H1 (cell line): ENCODE results near the gene WDFY3. TPM values are rescaled to one million over a fixed set of nuclear protein-coding genes. Genes with fewer than 3 reads are reported as not detected.

Source experiments
- BACH1 ChIP-seq: IDR thresholded peaks from 2 replicates; pipeline ENCODE4 v1.6.1; 2012; ENCODE audit warnings: low read length, improper control_type of control experiment
- JUN ChIP-seq: IDR thresholded peaks from 2 replicates; pipeline ENCODE4 v1.6.1; 2011; ENCODE audit warnings: low read depth, mild to moderate bottlenecking, improper control_type of control experiment, low read length
- polyA plus RNA-seq, 7 experiments: library from polyadenylated mRNA; depleted of rRNA in 3 of 7; stranded (reverse) in 5 of 7; unstranded in 2 of 7; fragments of >200 nt in 5 of 7; fragments of 200-250 nt in 2 of 7; gene quantifications; 1 replicate in 5 of 7; 2 replicates in 1 of 7; 4 replicates in 1 of 7; pipeline versions ENCODE4 v1.2.1 to v1.2.3, GENCODE V29; 2011 to 2013; ENCODE audit warnings: missing spikeins in 2 of 7, mixed read lengths in 2 of 7
- total RNA-seq: library from RNA; stranded (reverse); fragmentation: NEBNext Ultra II Directional; extraction: Animal tissue kit (Norgen Biotek cat#: 25700); gene quantifications from 2 replicates; pipeline ENCODE4 v1.2.1, GENCODE V29; 2021

WDFY3 gene
- total and polyA plus RNA-seq, 2 of the 8 experiments (the other 6 are each of a cell fraction or from before 2014, with no cell fraction given), result 25.6 to 62.4 TPM

GRCh38 chr4:84792366-84793301, 173.9 kb downstream of the WDFY3 start (continued):
- no peak for TF ChIP-seq JUN
- no peak for TF ChIP-seq BACH1
- TF ChIP-seq, all 59 proteins: peak for 0
